Ectodermal cell (in vitro differentiated cells): Measurements from ENCODE around the gene CCDC102A.

Source experiments
- H3K27ac ChIP-seq: 2 replicates; pipeline ENCODE4 v1.7.0; 2013; ENCODE audit warnings: mild to moderate bottlenecking, low read depth, low read length; ENCODE audit not compliant: insufficient read depth, poor library complexity, severe bottlenecking
- H3K27me3 ChIP-seq: 2 replicates; pipeline ENCODE4 v1.7.0; 2013; ENCODE audit warnings: mild to moderate bottlenecking, low read length; ENCODE audit not compliant: insufficient read depth, control insufficient read depth, poor library complexity, severe bottlenecking
- H3K36me3 ChIP-seq: one replicate; pipeline ENCODE4 v1.7.0; 2013; ENCODE audit warnings: low read length; ENCODE audit not compliant: control insufficient read depth, insufficient read depth
- H3K4me1 ChIP-seq: one replicate; pipeline ENCODE4 v1.7.0; 2013; ENCODE audit warnings: low read length; ENCODE audit not compliant: control insufficient read depth, insufficient read depth
- H3K4me3 ChIP-seq: 2 replicates; pipeline ENCODE4 v1.7.0; 2013; ENCODE audit warnings: low read depth, low read length, control low read depth; ENCODE audit not compliant: insufficient read depth
- H3K9me3 ChIP-seq: 2 replicates; pipeline ENCODE4 v1.7.0; 2013; ENCODE audit warnings: mild to moderate bottlenecking, low read length, moderate library complexity; ENCODE audit not compliant: control insufficient read depth
- WGBS, 2 experiments: methylation state at CpG; one replicate each; pipeline ENCODE4 v1.1.7; 2013; ENCODE audit warnings: missing lambda C conversion rate in 2 of 2; 5-methylcytosine and 5-hydroxymethylcytosine counted together

CCDC102A gene

GRCh38 chr16:57479205-57479975, 57.0 kb downstream of the CCDC102A start:
- 10 to 12% methylated on average over 36 of the region's 36 CpGs for WGBS, 2 experiments
- H3K27me3 ChIP-seq = no peaks in the 10 kb centered on the region
- H3K9me3 ChIP-seq = no peaks in the 10 kb centered on the region
- peak overlapping the region; percentile 26 for H3K4me3 ChIP-seq
- no peaks in the 10 kb centered on the region for H3K36me3 ChIP-seq
- no peak overlapping the region for H3K27ac ChIP-seq
- H3K4me1 ChIP-seq = peaks cover 36% of the 10 kb centered on the region

DNA sequence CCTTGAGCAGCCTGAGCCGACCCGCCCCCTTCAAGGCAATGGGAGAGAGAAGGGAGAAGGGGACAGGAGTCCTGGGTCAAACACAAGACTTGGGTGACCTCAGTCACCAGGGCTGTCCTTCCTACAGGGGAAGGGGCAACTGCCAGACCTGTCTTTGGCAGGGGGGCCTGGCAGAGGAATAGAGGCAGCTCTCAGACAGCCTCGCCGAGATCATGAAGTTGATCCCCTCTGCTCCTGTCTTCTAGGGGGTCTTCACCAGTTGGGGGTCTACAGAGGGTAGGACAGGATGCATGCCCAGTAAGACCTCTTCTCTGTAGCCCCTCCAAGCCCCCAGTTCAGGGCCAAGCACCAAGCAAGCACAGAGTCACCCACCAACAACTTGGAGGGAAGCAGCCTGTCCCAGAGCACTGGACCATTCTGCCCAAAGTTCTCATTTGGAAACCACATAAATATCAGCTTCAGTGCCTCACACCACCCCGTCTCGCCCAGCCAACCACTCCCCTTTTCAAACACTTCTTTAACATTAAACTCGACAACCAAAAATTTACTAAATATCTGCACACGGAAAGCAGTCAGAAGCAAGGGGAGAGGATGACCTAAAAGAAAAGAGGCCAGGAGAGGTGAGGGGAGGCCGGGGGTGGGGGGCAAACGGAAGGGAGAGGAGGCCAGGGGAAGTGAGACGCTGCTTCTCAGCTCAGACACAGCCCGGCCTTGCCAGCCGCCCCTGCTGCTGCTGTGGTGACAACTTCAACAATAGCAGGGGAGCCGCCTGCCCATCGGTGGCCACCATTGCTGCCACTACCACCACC, 57.8 kb downstream of the CCDC102A start:
- Histone ChIP-seq H3K9me3 (no peaks in the 10 kb centered on the region), H3K4me3 (peak overlapping the region; percentile 26), H3K36me3 (no peaks in the 10 kb centered on the region), H3K27ac (no peak overlapping the region), H3K27me3 (no peaks in the 10 kb centered on the region), H3K4me1 (peaks cover 36% of the 10 kb centered on the region)
- 48 to 51% methylated on average over 14 to 15 of the region's 15 CpGs for WGBS, 2 experiments

DNA sequence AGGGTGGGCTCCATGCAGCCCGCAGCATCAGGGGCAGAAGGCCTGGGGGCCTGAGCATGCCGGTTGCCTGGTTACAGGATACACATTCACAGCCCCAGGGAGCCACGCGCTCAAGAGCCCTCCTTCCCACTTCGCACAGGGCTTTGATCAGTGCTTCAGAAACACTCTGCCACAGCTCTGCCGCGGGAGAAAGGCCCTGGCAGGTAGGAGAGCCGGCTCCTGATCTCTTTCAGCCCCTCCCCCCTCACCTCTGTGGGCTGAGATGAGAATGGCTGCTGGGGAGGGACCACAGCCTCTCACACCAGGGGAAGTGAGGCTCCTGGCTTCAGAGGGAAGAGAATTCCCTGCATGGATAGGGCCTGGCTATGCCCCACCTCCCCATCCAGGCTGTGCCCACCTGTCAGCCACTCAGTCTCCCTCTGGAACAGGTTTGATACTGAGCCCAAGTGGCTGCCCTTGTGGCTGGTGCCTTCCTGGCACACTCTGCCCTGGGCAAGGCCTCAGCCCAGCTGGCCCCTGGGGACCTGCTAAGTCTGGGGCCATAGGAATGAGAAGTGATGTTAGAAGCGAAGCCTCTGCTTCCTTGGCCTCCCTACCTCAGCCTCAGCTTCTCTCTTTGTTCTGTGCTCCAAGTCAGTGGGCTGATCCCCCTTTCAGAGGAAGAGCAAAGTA, 58.7 kb downstream of the CCDC102A start:
- WGBS, 2 experiments = 20 to 27% methylated on average over 9 of the region's 9 CpGs
- no peak overlapping the region for H3K4me3 ChIP-seq
- H3K4me1 ChIP-seq = peaks cover 36% of the 10 kb centered on the region
- no peaks in the 10 kb centered on the region for H3K9me3 ChIP-seq
- H3K27me3 ChIP-seq = no peaks in the 10 kb centered on the region
- no peak overlapping the region for H3K27ac ChIP-seq
- no peaks in the 10 kb centered on the region for H3K36me3 ChIP-seq

DNA sequence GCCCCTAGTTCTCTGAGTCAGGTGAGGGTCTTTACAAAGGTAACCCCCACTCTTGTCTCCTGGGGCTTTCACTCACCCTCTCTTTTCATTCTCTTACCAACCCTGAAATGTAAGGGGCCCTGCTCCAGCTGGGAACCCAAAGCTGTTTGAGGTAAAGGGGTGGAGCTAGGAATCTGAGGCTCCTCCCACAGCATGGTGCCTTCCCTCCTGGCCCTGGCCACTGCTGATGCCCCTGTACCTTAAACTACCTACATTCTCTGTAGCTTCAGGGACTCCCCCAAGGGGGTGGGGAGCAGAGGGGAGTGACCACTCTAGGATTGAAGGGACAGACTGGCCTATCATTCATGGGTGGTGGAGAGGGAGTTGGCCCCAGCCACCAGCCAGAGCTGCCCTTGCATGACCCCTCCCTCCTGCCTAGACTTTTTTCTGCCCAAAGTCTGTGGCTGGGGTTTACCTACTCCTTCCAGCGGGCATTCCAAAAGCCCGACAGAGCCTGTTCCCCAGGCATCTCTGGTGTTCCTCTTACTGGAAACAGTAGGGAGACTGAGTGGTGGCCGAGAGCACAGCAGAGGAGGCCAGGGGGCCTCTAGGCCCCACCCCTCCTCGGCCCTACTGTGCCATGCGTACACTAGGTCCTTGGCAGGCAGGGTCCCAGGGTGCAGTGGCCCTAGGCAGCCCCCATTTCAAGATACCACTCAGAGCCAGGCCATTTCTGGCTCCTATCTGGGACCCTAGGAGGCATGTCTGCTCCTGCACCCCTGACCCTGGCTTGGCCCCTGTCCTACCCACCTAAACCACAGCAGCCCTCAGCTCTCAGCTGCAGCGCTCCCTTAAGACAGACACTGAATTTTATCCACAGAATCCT, 59.6 kb downstream of the CCDC102A start:
- WGBS, 2 experiments = 77 to 81% methylated on average over 6 of the region's 6 CpGs
- Histone ChIP-seq H3K27ac (no peak overlapping the region), H3K27me3 (no peaks in the 10 kb centered on the region), H3K4me1 (peaks cover 36% of the 10 kb centered on the region), H3K4me3 (no peak overlapping the region), H3K36me3 (no peaks in the 10 kb centered on the region), H3K9me3 (no peaks in the 10 kb centered on the region)

DNA sequence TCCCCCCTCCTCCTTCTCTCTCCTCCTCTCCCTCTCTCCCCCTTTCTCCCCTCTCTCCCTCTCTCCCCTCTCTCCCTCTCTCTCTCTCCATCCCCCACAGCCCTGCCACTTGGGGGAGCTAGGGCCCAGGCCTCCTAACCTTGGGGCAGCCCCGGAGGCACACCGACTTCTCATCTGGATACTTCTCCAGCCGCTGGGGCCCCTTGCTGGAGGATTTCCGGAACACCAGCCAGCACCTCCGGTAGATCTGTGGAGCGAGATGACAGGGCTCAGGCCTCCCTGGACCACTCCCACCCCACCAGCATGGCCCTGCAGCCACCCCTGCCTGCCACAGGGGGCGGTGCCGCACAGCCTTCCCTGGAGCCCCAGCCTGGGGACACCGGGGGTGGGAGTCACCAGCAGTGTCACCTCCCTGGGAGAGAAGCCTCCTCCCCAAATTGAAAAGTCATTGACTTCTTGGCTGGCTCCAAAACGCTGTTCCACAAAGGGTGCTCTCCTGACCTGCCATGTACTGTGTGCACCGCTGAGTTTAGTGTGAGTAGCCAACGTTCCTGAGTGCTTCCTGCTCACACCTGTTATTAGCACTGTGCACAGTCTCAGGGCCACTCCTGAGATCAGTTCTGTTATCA, 60.5 kb downstream of the CCDC102A start:
- Histone ChIP-seq H3K4me1 (peaks cover 40% of the 10 kb centered on the region), H3K4me3 (no peak overlapping the region), H3K9me3 (no peaks in the 10 kb centered on the region), H3K36me3 (peaks cover 2% of the 10 kb centered on the region), H3K27me3 (no peaks in the 10 kb centered on the region), H3K27ac (no peak overlapping the region)
- 6 to 12% methylated on average over 12 of the region's 12 CpGs for WGBS, 2 experiments

- Histone ChIP-seq H3K36me3 (peaks cover 11% of the 10 kb centered on the region), H3K4me1 (peaks cover 36% of the 10 kb centered on the region), H3K27me3 (no peaks in the 10 kb centered on the region), H3K4me3 (no peak overlapping the region), H3K9me3 (no peaks in the 10 kb centered on the region), H3K27ac (no peak overlapping the region)
- WGBS, 2 experiments = 89 to 90% methylated on average over 30 of the region's 30 CpGs
Measured at GRCh38 chr16:57474671-57475661, 61.4 kb downstream of the CCDC102A start.

GRCh38 chr16:57473906-57474305, 62.5 kb downstream of the CCDC102A start:
- Histone ChIP-seq H3K4me1 (peaks cover 26% of the 10 kb centered on the region), H3K27ac (no peak overlapping the region), H3K4me3 (no peak overlapping the region), H3K27me3 (no peaks in the 10 kb centered on the region), H3K9me3 (no peaks in the 10 kb centered on the region), H3K36me3 (peaks cover 19% of the 10 kb centered on the region)
- WGBS, 2 experiments = 92 to 96% methylated on average over 8 of the region's 8 CpGs

GRCh38 chr16:57473176-57473840, 63.1 kb downstream of the CCDC102A start:
- WGBS, 2 experiments = 92 to 95% methylated on average over 14 of the region's 14 CpGs
- Histone ChIP-seq H3K36me3 (peaks cover 19% of the 10 kb centered on the region), H3K27me3 (no peaks in the 10 kb centered on the region), H3K4me1 (peaks cover 26% of the 10 kb centered on the region), H3K4me3 (no peak overlapping the region), H3K9me3 (no peaks in the 10 kb centered on the region), H3K27ac (no peak overlapping the region)
